Measurements from ENCODE around the gene USP48. TPM values are rescaled to one million over a fixed set of nuclear protein-coding genes. Genes with fewer than 3 reads are reported as not detected.
"Not testable (repeated sequence)": the region's sequence is repeated elsewhere in the genome, so short reads cannot be mapped to it uniquely, and the experiment has no call there.

The USP48 gene
- total and polyA plus RNA-seq, 7 donors: 12.6 to 77.0 (median 47.1) TPM

DNA sequence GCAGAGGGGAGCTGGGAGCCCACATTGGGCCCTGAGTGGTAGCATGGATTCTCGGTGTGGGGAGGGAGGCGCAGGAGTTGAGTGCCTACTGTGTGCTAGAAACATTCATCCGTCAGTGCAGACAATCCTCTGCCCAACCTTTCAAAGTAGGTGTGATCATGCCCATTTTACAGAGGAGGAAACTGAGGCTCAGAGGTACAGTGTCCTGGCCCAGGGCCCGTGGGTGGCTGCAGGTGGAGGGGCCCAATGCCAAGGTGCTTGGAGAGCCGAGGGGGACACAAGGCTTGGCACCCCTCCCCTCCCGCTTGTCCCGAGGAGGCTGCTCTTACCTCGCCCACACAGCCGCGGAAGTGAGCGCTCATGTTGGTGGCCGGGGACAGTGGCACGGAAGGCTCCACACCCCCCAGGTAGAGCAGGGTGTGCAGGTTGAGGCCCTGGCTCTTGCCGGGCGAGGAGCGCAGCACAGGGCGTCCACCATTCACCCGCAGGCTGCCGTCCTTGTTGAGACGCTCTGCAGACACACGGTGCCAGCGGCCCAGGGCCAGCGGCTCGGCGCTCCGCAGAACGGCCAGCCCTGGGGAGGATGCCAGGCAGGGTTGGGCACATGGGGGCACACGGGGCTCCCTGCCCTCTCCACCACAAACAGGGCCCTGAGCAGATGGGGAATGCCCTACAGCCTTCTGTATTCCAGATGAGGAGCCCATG is 45.7 kb upstream of the USP48 start:
- TF ChIP-seq POLR2AphosphoS5 (IDR thresholded peaks at IDR 0.05) (no peak), POLR2A (IDR thresholded peaks at IDR 0.05) (no peak), EP300 (IDR thresholded peaks at IDR 0.05) (no peak)
- TF ChIP-seq, protein P1, sequence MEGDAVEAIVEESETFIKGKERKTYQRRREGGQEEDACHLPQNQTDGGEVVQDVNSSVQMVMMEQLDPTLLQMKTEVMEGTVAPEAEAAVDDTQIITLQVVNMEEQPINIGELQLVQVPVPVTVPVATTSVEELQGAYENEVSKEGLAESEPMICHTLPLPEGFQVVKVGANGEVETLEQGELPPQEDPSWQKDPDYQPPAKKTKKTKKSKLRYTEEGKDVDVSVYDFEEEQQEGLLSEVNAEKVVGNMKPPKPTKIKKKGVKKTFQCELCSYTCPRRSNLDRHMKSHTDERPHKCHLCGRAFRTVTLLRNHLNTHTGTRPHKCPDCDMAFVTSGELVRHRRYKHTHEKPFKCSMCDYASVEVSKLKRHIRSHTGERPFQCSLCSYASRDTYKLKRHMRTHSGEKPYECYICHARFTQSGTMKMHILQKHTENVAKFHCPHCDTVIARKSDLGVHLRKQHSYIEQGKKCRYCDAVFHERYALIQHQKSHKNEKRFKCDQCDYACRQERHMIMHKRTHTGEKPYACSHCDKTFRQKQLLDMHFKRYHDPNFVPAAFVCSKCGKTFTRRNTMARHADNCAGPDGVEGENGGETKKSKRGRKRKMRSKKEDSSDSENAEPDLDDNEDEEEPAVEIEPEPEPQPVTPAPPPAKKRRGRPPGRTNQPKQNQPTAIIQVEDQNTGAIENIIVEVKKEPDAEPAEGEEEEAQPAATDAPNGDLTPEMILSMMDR (IDR thresholded peaks at IDR 0.05): no peak
- intact Hi-C loops (cut with DNase I): no loop called here
- Histone ChIP-seq H3K4me1 (no peaks in the 10 kb centered on the region), H3K9me3 (no peaks in the 10 kb centered on the region), H3K4me3 (no peak overlapping the region), H3K36me3 (peaks cover 86 to 100% (median 98%) of the 10 kb centered on the region in 4 donors), H3K27me3 (no peaks in the 10 kb centered on the region), H3K27ac (no peak overlapping the region)
- no peak for DNase-seq
- WGBS, 2 donors: 93 to 94% methylated on average over 28 of the region's 28 CpGs

DNA sequence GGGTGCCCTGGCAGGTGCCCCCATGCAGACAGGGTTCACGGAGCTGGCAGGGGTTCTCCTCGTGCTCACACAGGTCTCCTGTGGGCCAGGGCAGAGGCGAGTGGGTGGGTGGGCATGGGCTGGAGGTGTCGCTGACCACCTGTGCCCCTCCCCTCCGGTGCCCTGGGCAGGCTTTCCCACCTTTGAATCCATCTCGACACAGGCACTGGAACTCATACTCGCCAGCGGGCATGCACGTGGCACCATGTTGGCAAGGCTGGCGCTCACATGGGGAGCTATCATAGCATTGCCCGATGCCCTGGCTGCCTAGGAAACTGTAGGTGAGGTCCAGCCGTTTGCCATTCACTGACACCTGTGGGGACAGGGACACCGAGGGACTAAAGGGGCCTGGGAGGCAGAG is 45.1 kb upstream of the USP48 start:
- no peaks in the 10 kb centered on the region for H3K9me3 ChIP-seq
- intact Hi-C loops (cut with DNase I): no loop called here
- WGBS, 2 donors: 93% methylated on average over 13 of the region's 13 CpGs
- no peaks in the 10 kb centered on the region for H3K27me3 ChIP-seq
- H3K4me1 ChIP-seq: no peaks in the 10 kb centered on the region
- H3K4me3 ChIP-seq: no peak overlapping the region
- no peak overlapping the region for H3K27ac ChIP-seq
- no peak for TF ChIP-seq EP300 (IDR thresholded peaks at IDR 0.05)
- TF ChIP-seq, protein P1 (IDR thresholded peaks at IDR 0.05): no peak
- TF ChIP-seq POLR2AphosphoS5 (IDR thresholded peaks at IDR 0.05): no peak
- no peak for TF ChIP-seq POLR2A (IDR thresholded peaks at IDR 0.05)
- no peak for DNase-seq
- H3K36me3 ChIP-seq: peaks cover 82 to 100% (median 98%) of the 10 kb centered on the region in 4 donors

DNA sequence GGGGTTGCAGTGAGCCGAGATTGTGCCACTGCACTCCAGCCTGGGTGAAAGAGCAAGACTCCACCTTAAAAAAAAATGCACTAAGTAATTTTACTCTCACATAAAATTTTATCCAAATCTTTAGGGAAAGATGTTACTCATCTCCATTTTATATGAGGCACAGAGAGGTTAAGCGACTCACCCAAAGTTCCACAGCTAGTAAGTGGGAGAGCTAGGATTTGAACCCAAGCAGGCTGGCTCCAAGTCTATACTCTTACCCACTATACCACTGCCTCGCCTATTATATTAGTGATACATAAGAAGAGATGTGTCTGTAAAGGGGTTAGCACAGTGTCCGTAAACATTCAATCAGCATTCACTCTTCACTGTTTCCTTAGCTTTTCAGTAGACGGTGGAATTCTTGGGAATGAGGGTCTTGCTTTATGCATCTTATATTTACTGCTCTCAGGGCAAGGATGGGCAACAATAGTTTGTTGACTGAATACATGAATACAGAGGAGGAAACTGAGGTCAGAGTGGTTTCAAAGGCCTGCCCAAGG is 44.3 kb upstream of the USP48 start:
- TF ChIP-seq POLR2A (IDR thresholded peaks at IDR 0.05): no peak
- H3K9me3 ChIP-seq: no peaks in the 10 kb centered on the region
- no peak overlapping the region for H3K4me3 ChIP-seq
- 96% methylated on average over 5 of the region's 5 CpGs for WGBS, 2 donors
- peaks cover 81 to 100% (median 98%) of the 10 kb centered on the region in 4 donors for H3K36me3 ChIP-seq
- no peaks in the 10 kb centered on the region for H3K4me1 ChIP-seq
- no peaks in the 10 kb centered on the region for H3K27me3 ChIP-seq
- no peak for DNase-seq
- no peak overlapping the region for H3K27ac ChIP-seq
- intact Hi-C loops (cut with DNase I): no loop called here

DNA sequence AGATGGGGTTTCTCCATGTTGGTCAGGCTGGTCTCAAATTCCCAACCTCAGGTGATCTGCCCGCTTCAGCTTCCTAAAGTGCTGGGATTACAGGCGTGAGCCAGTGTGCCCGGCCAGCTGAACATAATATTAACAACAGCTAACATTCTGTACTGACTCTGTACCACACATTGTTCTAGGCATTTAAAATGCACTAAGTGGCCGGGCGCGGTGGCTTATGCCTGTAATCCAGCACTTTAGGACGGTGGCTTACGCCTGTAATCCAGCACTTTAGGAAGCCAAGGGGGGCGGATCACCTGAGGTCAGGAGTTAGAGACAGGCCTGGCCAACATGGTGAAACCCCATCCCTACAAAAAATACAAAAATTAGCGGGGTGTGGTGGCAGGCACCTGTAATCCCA is 43.7 kb upstream of the USP48 start:
- H3K27me3 ChIP-seq; H3K27ac ChIP-seq; H3K4me1 ChIP-seq; H3K4me3 ChIP-seq; intact Hi-C loops (cut with DNase I); DNase-seq; H3K9me3 ChIP-seq: not testable (repeated sequence)
- H3K36me3 ChIP-seq: peaks cover 78 to 100% (median 98%) of the 10 kb centered on the region in 4 donors
- WGBS, 2 donors: 94 to 95% methylated on average over 10 of the region's 10 CpGs

DNA sequence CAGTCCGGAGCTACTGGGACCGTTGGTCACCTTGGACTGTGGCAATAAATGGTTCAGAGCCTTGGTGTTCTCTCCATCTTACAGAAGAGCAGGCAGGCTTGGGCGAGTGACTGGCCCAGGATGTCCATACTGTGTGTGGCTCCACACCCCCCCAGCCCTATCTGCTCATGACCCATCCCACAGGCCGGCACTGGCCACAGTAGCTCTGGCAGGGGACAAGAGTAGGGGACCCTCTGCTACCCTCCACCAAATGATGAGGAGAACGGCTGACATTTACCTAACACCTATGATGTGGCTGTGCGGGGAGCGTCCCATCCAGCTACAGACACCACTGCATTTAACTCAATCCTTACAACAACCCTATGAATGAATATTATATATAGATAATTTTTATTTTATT is 42.4 kb upstream of the USP48 start:
- no peaks in the 10 kb centered on the region for H3K27me3 ChIP-seq
- DNase-seq: no peak
- H3K4me3 ChIP-seq: no peak overlapping the region
- TF ChIP-seq POLR2AphosphoS5 (IDR thresholded peaks at IDR 0.05) (no peak), EP300 (IDR thresholded peaks at IDR 0.05) (no peak), POLR2A (IDR thresholded peaks at IDR 0.05) (no peak)
- TF ChIP-seq, protein P1 (IDR thresholded peaks at IDR 0.05): no peak
- 92 to 94% methylated on average over 7 of the region's 7 CpGs for WGBS, 2 donors
- intact Hi-C loops (cut with DNase I): no loop called here
- H3K36me3 ChIP-seq: peaks cover 71 to 100% (median 93%) of the 10 kb centered on the region in 4 donors
- H3K27ac ChIP-seq: no peak overlapping the region
- no peaks in the 10 kb centered on the region for H3K4me1 ChIP-seq
- H3K9me3 ChIP-seq: no peaks in the 10 kb centered on the region
